Osteoblast (primary cell): ENCODE data around the gene PITX3. TPM values are rescaled to one million over a fixed set of nuclear protein-coding genes. Genes with fewer than 3 reads are reported as not detected.

Experiments used
- total RNA-seq: library from RNA; depleted of rRNA; stranded (reverse); fragments of >200 nt; gene quantifications from 2 replicates; pipeline ENCODE4 v1.2.3, GENCODE V29; 2012

The PITX3 gene
- total RNA-seq, 1 donor: under 0.01 TPM

Other genes starting within 250 kb of the PITX3 start
- gene ARMH3, start 185.3 kb downstream of the PITX3 start, total RNA-seq: 9.1 and 9.4 TPM in 2 replicates
- gene HPS6, start 176.2 kb downstream of the PITX3 start, total RNA-seq: 26.8 and 31.5 TPM in 2 replicates
- 62.2 and 63.6 TPM in 2 replicates for gene LDB1, start 121.1 kb downstream of the PITX3 start, total RNA-seq
- 14.1 and 17.7 TPM in 2 replicates for gene PPRC1, start 108.5 kb downstream of the PITX3 start, total RNA-seq
- gene NOLC1, start 89.1 kb downstream of the PITX3 start, total RNA-seq: 13.3 and 18.1 TPM in 2 replicates
- 2.2 and 2.7 TPM in 2 replicates for gene ELOVL3, start 15.2 kb downstream of the PITX3 start, total RNA-seq
- 37.4 and 38.0 TPM in 2 replicates for gene GBF1, start 4.0 kb upstream of the PITX3 start, total RNA-seq
- 17.7 and 20.3 TPM in 2 replicates for gene NFKB2, start 154.2 kb upstream of the PITX3 start, total RNA-seq
- gene PSD, start 177.3 kb upstream of the PITX3 start, total RNA-seq: 0.29 and 0.72 TPM in 2 replicates
- gene FBXL15, start 179.3 kb upstream of the PITX3 start, total RNA-seq: 5.9 and 9.4 TPM in 2 replicates
- gene CUEDC2, start 191.1 kb upstream of the PITX3 start, total RNA-seq: 46.7 and 46.9 TPM in 2 replicates
- not detected in 2 replicates for gene C10orf95, start 210.0 kb upstream of the PITX3 start, total RNA-seq